Activated naive CD8-positive, alpha-beta T cell treated with anti-CD3 and anti-CD28 coated beads, Interleukin-2, amount 10 ng/mL, durations not matched to agents 7 days and 5 days (primary cell): ENCODE data around the gene KIF25. TPM values are rescaled to one million over a fixed set of nuclear protein-coding genes. Genes with fewer than 3 reads are reported as not detected.

Source experiments
- ATAC-seq: fragments of 150-1000 bp; cut with Tn5 transposase; one replicate; pipeline ENCODE4 v1.10.0; 2021; ENCODE audit warnings: low read depth, moderate library complexity
- POLR2A ChIA-PET: fragments of 350-600 bp; sonication (Branson Sonifier 250); formaldehyde crosslinking; loops from one replicate; lab custom pipeline; 2021; ENCODE audit warnings: antibody characterized with exemption; lab: Charles Lee
- DNase-seq: peaks from one replicate; pipeline ENCODE4 v3.0.0; 2021
- H3K27ac Mint-ChIP-seq: one replicate; pipeline ENCODE4 v1.8.0; 2022; ENCODE audit warnings: mild to moderate bottlenecking, mixed read lengths
- H3K27me3 Mint-ChIP-seq: one replicate; pipeline ENCODE4 v1.8.0; 2022; ENCODE audit warnings: mild to moderate bottlenecking, moderate library complexity, mixed read lengths
- H3K36me3 Mint-ChIP-seq: one replicate; pipeline ENCODE4 v1.8.0; 2021; ENCODE audit warnings: mild to moderate bottlenecking, mixed read lengths
- H3K4me1 Mint-ChIP-seq: one replicate; pipeline ENCODE4 v1.8.0; 2021; ENCODE audit warnings: mixed read lengths
- H3K4me3 Mint-ChIP-seq: one replicate; pipeline ENCODE4 v1.8.0; 2022; ENCODE audit warnings: mild to moderate bottlenecking, moderate library complexity, mixed read lengths
- H3K9me3 Mint-ChIP-seq: one replicate; pipeline ENCODE4 v1.8.0; 2021; ENCODE audit warnings: mixed read lengths
- total RNA-seq, 2 experiments: library from RNA; stranded (reverse); gene quantifications; one replicate each; pipeline ENCODE4 v1.2.3, GENCODE V29; 2021

The KIF25 gene
- total RNA-seq, 2 experiments from 2014 or later, result not detected

- POLR2A ChIA-PET, result no interaction called here
- no peak for ATAC-seq
- DNase-seq, result no peak
- no peaks in the 10 kb centered on the region for H3K36me3 Mint-ChIP-seq
- H3K4me3 Mint-ChIP-seq, result no peak overlapping the region
- peaks cover 4% of the 10 kb centered on the region for H3K27me3 Mint-ChIP-seq
- peaks cover 3% of the 10 kb centered on the region for H3K9me3 Mint-ChIP-seq
- H3K27ac Mint-ChIP-seq, result no peak overlapping the region
- no peaks in the 10 kb centered on the region for H3K4me1 Mint-ChIP-seq
Measured at GRCh38 chr6:168022488-168023321, 25.2 kb downstream of the KIF25 start.

DNA sequence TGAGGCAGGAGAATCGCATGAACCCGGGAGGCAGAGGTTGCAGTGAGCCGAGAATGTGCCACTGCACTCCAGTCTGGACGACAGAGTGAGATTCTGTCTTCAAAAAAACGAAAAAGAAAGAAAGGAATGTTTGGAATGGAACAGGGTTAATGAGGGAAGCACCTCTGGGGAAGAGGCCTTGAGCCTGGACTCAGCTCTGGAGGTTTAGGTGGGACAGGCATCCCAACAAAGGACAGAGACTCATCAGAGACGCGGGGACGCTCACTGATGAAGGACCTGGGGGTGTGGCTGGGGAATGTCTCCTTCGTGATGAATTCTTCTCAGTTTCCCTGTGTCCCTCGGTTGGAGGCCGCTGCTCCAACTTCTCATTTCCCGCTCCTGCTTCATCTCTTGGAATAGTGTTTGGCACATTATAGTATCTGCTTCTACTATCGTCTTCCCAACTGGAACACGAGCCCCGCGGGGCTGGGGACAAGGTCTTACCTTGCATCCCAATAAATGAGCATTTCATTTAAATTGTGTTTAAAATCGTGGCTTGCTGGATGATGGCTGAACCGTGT is 27.6 kb downstream of the KIF25 start:
- H3K36me3 Mint-ChIP-seq, result no peaks in the 10 kb centered on the region
- H3K27me3 Mint-ChIP-seq, result peaks cover 2% of the 10 kb centered on the region
- no peak overlapping the region for H3K4me3 Mint-ChIP-seq
- POLR2A ChIA-PET, result no interaction called here
- no peak overlapping the region for H3K27ac Mint-ChIP-seq
- no peaks in the 10 kb centered on the region for H3K9me3 Mint-ChIP-seq
- H3K4me1 Mint-ChIP-seq, result no peaks in the 10 kb centered on the region
- DNase-seq (no peak), ATAC-seq (no peak)

GRCh38 chr6:168025831-168026710 is 28.6 kb downstream of the KIF25 start:
- DNase-seq, result no peak
- no peaks in the 10 kb centered on the region for H3K9me3 Mint-ChIP-seq

GRCh38 chr6:168026925-168027324 is 29.5 kb downstream of the KIF25 start:
- ATAC-seq, result no peak
- POLR2A ChIA-PET, result no interaction called here

More at GRCh38 chr6:168025831-168026710, 28.6 kb downstream of the KIF25 start:
- ATAC-seq, result no peak
- H3K27ac Mint-ChIP-seq, result no peak overlapping the region
- H3K4me3 Mint-ChIP-seq, result no peak overlapping the region
- no peaks in the 10 kb centered on the region for H3K27me3 Mint-ChIP-seq
- no peaks in the 10 kb centered on the region for H3K36me3 Mint-ChIP-seq
- no peaks in the 10 kb centered on the region for H3K4me1 Mint-ChIP-seq
- POLR2A ChIA-PET, result no interaction called here

GRCh38 chr6:168027521-168027920 is 30.1 kb downstream of the KIF25 start:
- DNase-seq (no peak), ATAC-seq (no peak)
- POLR2A ChIA-PET, result no interaction called here
- Mint-ChIP-seq H3K4me1 (no peaks in the 10 kb centered on the region), H3K4me3 (no peak overlapping the region), H3K9me3 (no peaks in the 10 kb centered on the region), H3K36me3 (no peaks in the 10 kb centered on the region), H3K27me3 (peaks cover 9% of the 10 kb centered on the region), H3K27ac (no peak overlapping the region)

More at GRCh38 chr6:168026925-168027324, 29.5 kb downstream of the KIF25 start:
- Mint-ChIP-seq H3K4me3 (no peak overlapping the region), H3K27ac (no peak overlapping the region), H3K4me1 (no peaks in the 10 kb centered on the region), H3K27me3 (peaks cover 7% of the 10 kb centered on the region), H3K36me3 (no peaks in the 10 kb centered on the region), H3K9me3 (no peaks in the 10 kb centered on the region)
- DNase-seq, result no peak

- ATAC-seq, result no peak
- peaks cover 9% of the 10 kb centered on the region for H3K27me3 Mint-ChIP-seq
Measured at GRCh38 chr6:168028181-168028580, 30.7 kb downstream of the KIF25 start.

DNA sequence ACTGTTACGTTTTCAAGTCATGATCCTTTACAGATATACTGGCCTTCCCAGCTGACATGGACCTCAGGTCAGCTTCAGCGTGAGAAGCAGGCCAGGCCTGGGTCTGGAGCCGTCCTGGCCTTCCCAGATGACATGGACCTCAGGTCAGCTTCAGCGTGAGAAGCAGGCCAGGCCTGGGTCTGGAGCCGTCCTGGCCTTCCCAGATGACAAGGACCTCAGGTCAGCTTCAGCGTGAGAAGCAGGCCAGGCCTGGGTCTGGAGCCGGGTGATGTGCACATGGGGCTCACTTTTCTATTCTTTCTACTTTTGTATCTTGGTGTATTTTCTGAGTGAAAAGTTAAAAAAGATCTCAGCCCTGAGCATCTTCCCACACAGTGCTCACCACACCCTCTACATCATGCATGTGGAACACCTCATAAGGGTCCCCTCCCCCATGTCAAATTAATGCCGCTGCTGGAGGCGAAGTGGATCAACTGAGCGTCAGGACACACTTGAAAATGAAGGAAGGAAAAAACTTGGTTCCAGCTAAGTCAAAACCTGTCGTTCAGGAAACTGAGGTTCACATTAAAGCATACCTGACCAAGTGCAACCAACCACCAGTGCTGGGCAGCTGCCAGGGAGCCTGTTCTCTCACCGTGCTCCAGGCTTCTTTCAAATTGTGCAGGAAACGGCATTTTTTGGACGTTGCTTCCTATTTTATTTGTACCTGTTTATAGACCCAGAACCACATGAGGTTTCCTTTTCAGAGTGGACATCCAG is 32.2 kb downstream of the KIF25 start:
- peaks cover 3% of the 10 kb centered on the region for H3K9me3 Mint-ChIP-seq
- no peak overlapping the region for H3K27ac Mint-ChIP-seq
- POLR2A ChIA-PET, result no interaction called here
- H3K27me3 Mint-ChIP-seq, result peaks cover 14% of the 10 kb centered on the region
- no peaks in the 10 kb centered on the region for H3K36me3 Mint-ChIP-seq
- DNase-seq (no peak), ATAC-seq (no peak)
- no peak overlapping the region for H3K4me3 Mint-ChIP-seq
- H3K4me1 Mint-ChIP-seq, result no peaks in the 10 kb centered on the region

More at GRCh38 chr6:168028181-168028580, 30.7 kb downstream of the KIF25 start:
- POLR2A ChIA-PET, result no interaction called here
- DNase-seq, result no peak
- Mint-ChIP-seq H3K36me3 (no peaks in the 10 kb centered on the region), H3K4me3 (no peak overlapping the region), H3K27ac (no peak overlapping the region), H3K9me3 (no peaks in the 10 kb centered on the region), H3K4me1 (no peaks in the 10 kb centered on the region)

- Mint-ChIP-seq H3K4me3 (no peak overlapping the region), H3K27me3 (peaks cover 18% of the 10 kb centered on the region)
- POLR2A ChIA-PET, result no interaction called here
Measured at GRCh38 chr6:168030218-168030746, 32.8 kb downstream of the KIF25 start.

GRCh38 chr6:168030908-168031307 is 33.4 kb downstream of the KIF25 start:
- H3K4me1 Mint-ChIP-seq, result no peaks in the 10 kb centered on the region
- POLR2A ChIA-PET, result no interaction called here
- no peaks in the 10 kb centered on the region for H3K36me3 Mint-ChIP-seq
- H3K27me3 Mint-ChIP-seq, result peaks cover 23% of the 10 kb centered on the region
- no peak overlapping the region for H3K4me3 Mint-ChIP-seq
- no peak overlapping the region for H3K27ac Mint-ChIP-seq
- H3K9me3 Mint-ChIP-seq, result peaks cover 3% of the 10 kb centered on the region
- ATAC-seq (no peak), DNase-seq (no peak)

More at GRCh38 chr6:168030218-168030746, 32.8 kb downstream of the KIF25 start:
- no peaks in the 10 kb centered on the region for H3K36me3 Mint-ChIP-seq
- peaks cover 3% of the 10 kb centered on the region for H3K9me3 Mint-ChIP-seq
- no peak overlapping the region for H3K27ac Mint-ChIP-seq
- DNase-seq, result no peak
- H3K4me1 Mint-ChIP-seq, result no peaks in the 10 kb centered on the region
- ATAC-seq, result no peak

DNA sequence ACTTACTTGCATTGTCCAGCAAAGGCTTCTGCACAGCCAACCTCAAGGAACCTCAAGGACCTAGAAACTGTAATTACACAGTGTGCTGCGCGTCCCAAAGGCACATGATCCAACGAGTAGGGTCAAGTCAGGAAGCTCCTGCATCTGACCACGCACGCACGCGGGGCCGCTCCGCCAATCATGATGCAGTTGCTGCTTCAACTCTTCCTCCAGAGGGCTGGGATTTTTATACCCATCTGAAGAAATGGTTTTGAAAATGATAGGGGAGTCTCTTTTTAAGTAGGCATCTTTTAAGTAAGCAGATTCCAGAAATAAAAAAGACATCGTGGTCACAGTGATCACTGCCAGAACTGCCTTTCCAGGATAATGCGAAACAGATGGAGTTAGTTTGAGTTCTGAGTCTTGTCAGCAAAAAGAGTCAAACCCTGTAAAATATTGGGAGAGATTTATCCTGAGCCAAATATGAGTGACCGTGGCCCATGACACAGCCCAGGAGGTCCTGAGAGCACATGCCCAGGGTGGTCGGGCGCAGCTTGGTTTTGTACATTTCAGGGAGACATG is 34.0 kb downstream of the KIF25 start:
- no peaks in the 10 kb centered on the region for H3K36me3 Mint-ChIP-seq
- H3K9me3 Mint-ChIP-seq, result peaks cover 4% of the 10 kb centered on the region
- H3K27me3 Mint-ChIP-seq, result peaks cover 24% of the 10 kb centered on the region
- no peak overlapping the region for H3K4me3 Mint-ChIP-seq
- peaks cover 2% of the 10 kb centered on the region for H3K4me1 Mint-ChIP-seq
- DNase-seq (no peak), ATAC-seq (no peak)
- H3K27ac Mint-ChIP-seq, result no peak overlapping the region
- POLR2A ChIA-PET, result no interaction called here

GRCh38 chr6:168032005-168032760 is 34.7 kb downstream of the KIF25 start:
- Mint-ChIP-seq H3K36me3 (no peaks in the 10 kb centered on the region), H3K27me3 (peaks cover 25% of the 10 kb centered on the region), H3K4me1 (peaks cover 2% of the 10 kb centered on the region), H3K9me3 (peaks cover 6% of the 10 kb centered on the region), H3K4me3 (no peak overlapping the region), H3K27ac (no peak overlapping the region)
- ATAC-seq (no peak), DNase-seq (no peak)
- POLR2A ChIA-PET, result no interaction called here

DNA sequence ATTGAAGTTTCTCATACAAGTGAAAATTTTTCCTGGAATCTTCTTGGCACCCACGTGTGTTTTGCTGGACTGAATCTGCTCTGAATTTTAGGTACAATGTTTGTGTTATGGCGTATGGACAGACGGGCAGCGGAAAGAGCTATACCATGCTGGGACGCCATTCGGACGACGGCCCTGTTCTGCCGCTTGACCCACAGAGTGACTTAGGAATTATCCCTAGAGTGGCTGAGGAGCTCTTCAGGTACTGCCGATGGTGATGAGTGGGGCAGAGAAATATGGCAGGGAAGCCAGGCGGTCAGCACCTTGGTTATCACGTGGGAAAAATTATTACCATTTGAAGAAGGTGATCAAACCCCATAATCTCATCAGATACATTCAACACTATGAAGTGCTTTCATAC is 36.3 kb downstream of the KIF25 start:
- no peak for DNase-seq
- H3K27me3 Mint-ChIP-seq, result peaks cover 25% of the 10 kb centered on the region
- no peak overlapping the region for H3K4me3 Mint-ChIP-seq
- H3K9me3 Mint-ChIP-seq, result peaks cover 12% of the 10 kb centered on the region
- ATAC-seq, result no peak
- H3K4me1 Mint-ChIP-seq, result peaks cover 2% of the 10 kb centered on the region
- H3K27ac Mint-ChIP-seq, result no peak overlapping the region
- no peaks in the 10 kb centered on the region for H3K36me3 Mint-ChIP-seq
- POLR2A ChIA-PET, result no interaction called here
